GM12872 (cell line): ENCODE results near the gene SESTD1.

ENCODE experiments used
- CTCF ChIP-seq: IDR thresholded peaks from 3 replicates; pipeline ENCODE4 v1.5.1; 2011; ENCODE audit warnings: low read depth, mild to moderate bottlenecking, low read length, moderate library complexity; ENCODE audit not compliant: insufficient read depth

SESTD1 gene

GRCh38 chr2:179234658-179235240, 29.9 kb downstream of the SESTD1 start:
- no peak for TF ChIP-seq CTCF

GRCh38 chr2:179233626-179234430, 30.8 kb downstream of the SESTD1 start:
- no peak for TF ChIP-seq CTCF

GRCh38 chr2:179233083-179233490, 31.5 kb downstream of the SESTD1 start:
- no peak for TF ChIP-seq CTCF

GRCh38 chr2:179226961-179227259, 37.7 kb downstream of the SESTD1 start:
- no peak for TF ChIP-seq CTCF

GRCh38 chr2:179226203-179226960, 38.2 kb downstream of the SESTD1 start:
- TF ChIP-seq CTCF = no peak

- TF ChIP-seq CTCF = no peak
These were observed 40.3 kb downstream of the SESTD1 start for GRCh38 chr2:179224361-179224760.

- no peak for TF ChIP-seq CTCF
These were observed 42.6 kb downstream of the SESTD1 start for GRCh38 chr2:179222076-179222475.
